WI38 (cell line): ENCODE results near the gene PTMS.

ENCODE experiments used
- H3K4me3 ChIP-seq: 2 replicates; pipeline ENCODE4 v1.5.1; 2011; ENCODE audit warnings: low read depth, mild to moderate bottlenecking, control low read depth, low read length
- TF ChIP-seq, protein P1 (sequence below): IDR thresholded peaks from 2 replicates; pipeline ENCODE4 v1.5.1; 2012; ENCODE audit warnings: low read depth, mild to moderate bottlenecking, control low read depth, low read length

The PTMS gene

DNA sequence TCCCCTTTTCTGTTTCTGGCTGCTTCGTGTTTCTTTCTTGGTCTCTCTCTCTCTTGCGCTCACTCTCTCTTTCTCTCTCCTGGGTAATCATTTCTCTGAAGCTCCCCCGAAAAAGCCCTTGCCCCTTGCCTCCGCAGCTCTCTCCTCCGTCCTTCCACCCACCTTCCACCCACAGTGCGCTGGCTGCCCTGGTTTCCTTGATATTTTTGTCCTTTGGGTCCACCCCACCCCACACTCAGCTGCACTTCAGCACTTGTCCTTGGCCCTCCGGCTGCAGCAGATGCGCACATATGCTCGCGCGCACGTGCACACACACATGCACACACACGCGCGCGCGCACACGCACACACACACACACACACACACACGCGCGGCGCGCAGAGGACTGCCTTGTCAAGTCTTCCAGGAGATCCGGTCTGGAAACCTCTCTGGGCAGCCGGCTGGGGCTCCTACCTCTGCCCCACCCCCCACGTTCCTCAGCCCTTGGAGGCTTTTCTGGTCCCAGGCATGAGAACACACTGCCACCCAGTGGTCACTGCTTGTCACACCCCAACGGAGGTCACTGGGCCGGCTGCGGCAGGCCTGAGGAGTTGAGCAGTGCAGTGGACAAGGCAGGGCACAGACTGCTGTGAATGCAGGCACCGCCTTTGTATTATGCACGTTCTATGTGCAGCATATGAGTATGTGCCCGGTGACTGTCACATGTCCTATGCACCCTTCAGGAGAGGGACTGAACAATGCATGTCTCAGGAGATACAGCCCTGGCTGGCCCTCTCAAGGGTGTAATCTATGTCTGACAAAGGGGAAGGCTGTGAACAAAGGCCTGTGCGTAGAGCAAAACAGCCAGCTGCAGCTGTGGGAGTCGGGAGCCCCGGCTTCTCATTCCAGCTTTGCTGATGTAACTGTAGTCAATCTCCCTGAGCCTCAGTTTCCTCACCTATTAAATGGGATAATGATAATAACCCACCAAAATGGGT, 12.7 kb downstream of the PTMS start:
- TF ChIP-seq, protein P1, sequence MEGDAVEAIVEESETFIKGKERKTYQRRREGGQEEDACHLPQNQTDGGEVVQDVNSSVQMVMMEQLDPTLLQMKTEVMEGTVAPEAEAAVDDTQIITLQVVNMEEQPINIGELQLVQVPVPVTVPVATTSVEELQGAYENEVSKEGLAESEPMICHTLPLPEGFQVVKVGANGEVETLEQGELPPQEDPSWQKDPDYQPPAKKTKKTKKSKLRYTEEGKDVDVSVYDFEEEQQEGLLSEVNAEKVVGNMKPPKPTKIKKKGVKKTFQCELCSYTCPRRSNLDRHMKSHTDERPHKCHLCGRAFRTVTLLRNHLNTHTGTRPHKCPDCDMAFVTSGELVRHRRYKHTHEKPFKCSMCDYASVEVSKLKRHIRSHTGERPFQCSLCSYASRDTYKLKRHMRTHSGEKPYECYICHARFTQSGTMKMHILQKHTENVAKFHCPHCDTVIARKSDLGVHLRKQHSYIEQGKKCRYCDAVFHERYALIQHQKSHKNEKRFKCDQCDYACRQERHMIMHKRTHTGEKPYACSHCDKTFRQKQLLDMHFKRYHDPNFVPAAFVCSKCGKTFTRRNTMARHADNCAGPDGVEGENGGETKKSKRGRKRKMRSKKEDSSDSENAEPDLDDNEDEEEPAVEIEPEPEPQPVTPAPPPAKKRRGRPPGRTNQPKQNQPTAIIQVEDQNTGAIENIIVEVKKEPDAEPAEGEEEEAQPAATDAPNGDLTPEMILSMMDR, result peak; percentile 88

DNA sequence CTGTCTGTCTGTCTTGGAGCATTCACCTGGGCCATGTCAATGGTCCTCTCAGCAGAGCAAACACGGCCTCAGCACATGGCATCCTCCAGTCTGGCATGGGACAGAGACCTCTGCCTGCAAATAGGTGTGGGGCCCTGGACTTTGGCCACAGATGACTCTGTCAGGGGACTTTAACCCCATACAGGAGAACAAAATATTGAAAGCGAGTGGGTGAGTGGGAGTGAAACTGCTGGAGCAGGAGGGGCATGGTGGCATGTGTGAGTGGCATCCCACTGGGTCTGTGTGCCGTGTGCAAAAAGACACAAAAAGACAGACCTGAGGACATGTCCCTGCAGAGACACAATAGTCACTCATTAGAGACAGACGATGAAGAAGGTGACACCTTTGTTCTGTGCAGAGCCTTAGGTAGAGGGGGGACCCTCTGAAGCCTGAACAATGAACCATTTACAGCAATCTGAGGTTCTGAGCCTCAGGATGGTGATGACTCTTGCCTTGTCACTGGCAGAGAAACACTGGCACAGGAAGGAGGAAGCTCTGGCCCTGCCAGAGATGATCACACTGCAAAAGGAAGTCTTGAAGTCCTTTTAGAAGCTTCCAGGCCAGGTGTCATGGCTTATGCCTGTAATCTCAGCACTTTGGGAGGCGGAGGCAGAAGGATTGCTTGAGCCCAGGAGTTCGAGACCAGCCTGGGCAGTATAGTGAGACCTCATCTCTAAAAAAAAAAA, 13.7 kb downstream of the PTMS start:
- TF ChIP-seq, protein P1, result no peak
- no peak overlapping the region for H3K4me3 ChIP-seq

More for the DNA sequence above, 12.7 kb downstream of the PTMS start:
- peak overlapping the region; percentile 50 for H3K4me3 ChIP-seq

DNA sequence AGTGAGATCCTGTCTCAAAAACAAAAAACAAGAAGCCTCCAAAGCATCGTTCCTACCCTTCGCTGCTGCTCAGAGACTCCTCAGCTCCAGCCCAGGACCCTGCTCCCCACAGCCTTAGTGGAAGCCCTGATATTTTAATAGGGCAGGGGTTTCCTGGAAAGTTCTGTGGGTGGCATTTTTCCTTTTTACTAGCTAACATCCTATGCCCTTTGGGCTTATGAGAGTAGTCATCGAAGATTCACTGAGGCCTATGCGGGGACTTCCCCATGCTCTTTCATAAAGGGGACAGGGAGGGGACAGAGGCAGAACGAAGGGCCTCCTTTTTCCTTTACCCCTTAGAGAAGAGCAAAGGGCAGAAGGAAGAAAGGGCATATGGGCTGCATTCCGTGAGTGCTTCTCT, 14.4 kb downstream of the PTMS start:
- H3K4me3 ChIP-seq, result no peak overlapping the region
- TF ChIP-seq, protein P1, result no peak

DNA sequence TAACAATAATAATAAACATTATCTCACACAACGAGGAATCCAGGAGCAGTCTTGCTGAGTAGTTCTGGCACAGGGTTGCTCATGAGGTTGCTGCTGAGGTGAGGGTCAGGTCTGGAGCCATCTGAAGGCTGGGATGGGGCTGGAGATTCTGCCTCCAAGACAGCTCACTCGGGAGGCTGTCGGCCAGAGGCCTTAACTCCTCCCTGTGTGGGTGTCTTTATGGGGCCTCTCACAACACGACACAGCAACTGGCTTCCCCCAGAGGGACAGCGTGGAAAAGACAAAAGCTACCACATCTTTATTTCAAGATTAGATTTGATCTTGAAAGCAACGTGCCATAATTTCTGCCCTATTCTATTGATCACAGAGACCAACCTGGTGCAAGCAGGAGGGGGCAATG, 16.0 kb downstream of the PTMS start:
- TF ChIP-seq, protein P1, result no peak
- no peak overlapping the region for H3K4me3 ChIP-seq

DNA sequence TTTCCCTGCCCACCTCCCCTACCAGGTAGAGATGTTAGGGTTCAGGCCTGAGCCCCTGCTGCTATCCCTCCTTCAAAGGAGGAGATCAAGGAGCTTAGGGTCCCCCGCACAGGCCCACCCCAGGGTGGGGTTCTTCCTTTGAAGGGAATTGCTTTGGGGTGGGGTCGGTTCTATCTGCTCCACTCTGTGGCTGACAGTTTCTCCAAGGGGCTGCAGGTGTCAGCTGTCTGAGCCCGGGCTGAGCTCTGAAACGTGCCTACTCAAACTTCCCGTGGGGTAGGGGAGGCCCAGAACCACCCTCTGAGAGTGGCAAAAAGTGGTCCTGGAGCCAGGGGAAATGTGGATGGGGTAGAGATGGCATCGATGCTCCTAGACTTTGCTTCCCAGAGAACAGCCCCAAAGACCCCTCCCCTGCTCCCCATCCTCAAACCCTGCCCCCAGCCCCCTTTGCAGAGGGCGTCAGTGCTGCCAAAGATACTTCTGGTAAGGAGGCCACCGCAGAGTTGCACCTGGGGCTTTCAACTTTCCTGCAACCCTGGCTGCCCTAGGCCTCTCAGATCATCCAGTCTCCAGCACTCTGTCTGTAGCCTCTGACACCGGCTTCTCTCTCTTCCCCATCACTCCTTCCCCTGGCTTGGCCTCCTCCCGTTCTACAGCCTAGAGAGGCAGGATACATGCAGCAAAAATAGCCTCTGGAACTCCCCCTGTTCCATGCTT, 16.8 kb downstream of the PTMS start:
- TF ChIP-seq, protein P1, result no peak
- H3K4me3 ChIP-seq, result no peak overlapping the region

DNA sequence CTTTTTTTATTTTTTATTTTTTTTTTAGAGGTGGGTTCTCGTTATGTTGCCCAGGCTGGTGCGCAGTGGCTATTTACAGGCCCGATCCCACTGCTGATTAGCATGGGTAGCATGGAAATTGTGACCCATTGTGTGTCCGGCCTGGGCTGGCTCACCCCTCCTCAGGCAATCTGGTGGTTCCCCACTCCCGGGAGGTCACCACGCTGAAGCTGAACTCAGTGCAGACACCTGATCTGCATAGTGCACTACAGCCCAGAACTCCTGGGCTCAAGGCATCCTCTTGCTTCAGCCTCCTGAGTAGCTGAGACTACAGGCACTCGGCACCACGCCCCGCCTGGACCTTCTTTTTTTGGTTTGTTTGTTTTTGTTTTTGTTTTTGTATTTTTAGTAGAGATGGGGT, 17.7 kb downstream of the PTMS start:
- no peak overlapping the region for H3K4me3 ChIP-seq
- TF ChIP-seq, protein P1, result no peak
